Measurements from ENCODE around the gene GOSR1. TPM values are rescaled to one million over a fixed set of nuclear protein-coding genes. Genes with fewer than 3 reads are reported as not detected.
"Not testable (repeated sequence)": the region's sequence is repeated elsewhere in the genome, so short reads cannot be mapped to it uniquely, and the experiment has no call there.

GOSR1 gene
- total and polyA plus RNA-seq, 2 experiments from 2014 or later = 24.6 to 30.0 TPM

GRCh38 chr17:30524847-30525246 is 47.6 kb downstream of the GOSR1 start:
- DNase-seq (ENCODE audit: low read depth in 1 of 2, low spot score in 1 of 2) = peak; percentile 17 to 39
- peak overlapping the region; percentile 65 for H3K27ac ChIP-seq

GRCh38 chr17:30526401-30526800 is 49.2 kb downstream of the GOSR1 start:
- H3K9me3 ChIP-seq (ENCODE audit: low read depth) = no peaks in the 10 kb centered on the region
- peaks cover 9% of the 10 kb centered on the region for H3K4me1 ChIP-seq (ENCODE audit: low read depth)
- TF ChIP-seq CTCF (IDR thresholded peaks at IDR 0.05; ENCODE audit: low read depth, low read length) = no peak
- H3K36me3 ChIP-seq = peaks cover 6% of the 10 kb centered on the region
- no peak overlapping the region for H3K4me3 ChIP-seq
- H3K27ac ChIP-seq = no peak overlapping the region
- DNase-seq (ENCODE audit: low read depth in 1 of 2, low spot score in 1 of 2) = no peak
- no peaks in the 10 kb centered on the region for H3K27me3 ChIP-seq

More at GRCh38 chr17:30524847-30525246, 47.6 kb downstream of the GOSR1 start:
- Histone ChIP-seq H3K4me3 (no peak overlapping the region), H3K4me1 (ENCODE audit: low read depth) (peaks cover 9% of the 10 kb centered on the region), H3K27me3 (no peaks in the 10 kb centered on the region), H3K9me3 (ENCODE audit: low read depth) (no peaks in the 10 kb centered on the region), H3K36me3 (peaks cover 12% of the 10 kb centered on the region)
- TF ChIP-seq CTCF (IDR thresholded peaks at IDR 0.05; ENCODE audit: low read depth, low read length) = no peak

GRCh38 chr17:30528701-30529100 is 51.5 kb downstream of the GOSR1 start:
- H3K9me3 ChIP-seq (ENCODE audit: low read depth); H3K4me1 ChIP-seq (ENCODE audit: low read depth); H3K27me3 ChIP-seq; H3K27ac ChIP-seq; H3K4me3 ChIP-seq; H3K36me3 ChIP-seq; DNase-seq (ENCODE audit: low read depth in 1 of 2, low spot score in 1 of 2): not testable (repeated sequence)

GRCh38 chr17:30530346-30531025 is 53.3 kb downstream of the GOSR1 start:
- peak in 1 of 2 donors; percentile 49 for DNase-seq (ENCODE audit: low read depth in 1 of 2, low spot score in 1 of 2)
- H3K4me3 ChIP-seq = no peak overlapping the region
- H3K36me3 ChIP-seq = no peaks in the 10 kb centered on the region
- H3K27me3 ChIP-seq = no peaks in the 10 kb centered on the region
- peaks cover 8% of the 10 kb centered on the region for H3K4me1 ChIP-seq (ENCODE audit: low read depth)
- no peak for TF ChIP-seq CTCF (IDR thresholded peaks at IDR 0.05; ENCODE audit: low read depth, low read length)
- H3K9me3 ChIP-seq (ENCODE audit: low read depth) = no peaks in the 10 kb centered on the region
- H3K27ac ChIP-seq = no peak overlapping the region

GRCh38 chr17:30532871-30533270 is 55.7 kb downstream of the GOSR1 start:
- no peak for TF ChIP-seq CTCF (IDR thresholded peaks at IDR 0.05; ENCODE audit: low read depth, low read length)
- Histone ChIP-seq H3K36me3 (no peaks in the 10 kb centered on the region), H3K27me3 (no peaks in the 10 kb centered on the region), H3K4me3 (no peak overlapping the region), H3K9me3 (ENCODE audit: low read depth) (no peaks in the 10 kb centered on the region), H3K27ac (no peak overlapping the region), H3K4me1 (ENCODE audit: low read depth) (peaks cover 8% of the 10 kb centered on the region)
- DNase-seq (ENCODE audit: low read depth in 1 of 2, low spot score in 1 of 2) = no peak

GRCh38 chr17:30534298-30534697 is 57.1 kb downstream of the GOSR1 start:
- H3K9me3 ChIP-seq (ENCODE audit: low read depth) = no peaks in the 10 kb centered on the region
- H3K27ac ChIP-seq = no peak overlapping the region
- no peak overlapping the region for H3K4me3 ChIP-seq
- DNase-seq (ENCODE audit: low read depth in 1 of 2, low spot score in 1 of 2) = no peak
- no peaks in the 10 kb centered on the region for H3K27me3 ChIP-seq
- no peaks in the 10 kb centered on the region for H3K36me3 ChIP-seq
- H3K4me1 ChIP-seq (ENCODE audit: low read depth) = peaks cover 8% of the 10 kb centered on the region
- no peak for TF ChIP-seq CTCF (IDR thresholded peaks at IDR 0.05; ENCODE audit: low read depth, low read length)

All from cardiac muscle cell (in vitro differentiated cells and primary cell).